Superior temporal gyrus (tissue), 1 donor: ENCODE data around the gene ERV3-1.
"Not testable (repeated sequence)": the region's sequence is repeated elsewhere in the genome, so short reads cannot be mapped to it uniquely, and the experiment has no call there.

Experiments
- DNase-seq: peaks from one replicate; pipeline ENCODE4 v3.0.0-alpha.2; 2016; ENCODE audit errors: extremely low spot score

The ERV3-1 gene, protein sequence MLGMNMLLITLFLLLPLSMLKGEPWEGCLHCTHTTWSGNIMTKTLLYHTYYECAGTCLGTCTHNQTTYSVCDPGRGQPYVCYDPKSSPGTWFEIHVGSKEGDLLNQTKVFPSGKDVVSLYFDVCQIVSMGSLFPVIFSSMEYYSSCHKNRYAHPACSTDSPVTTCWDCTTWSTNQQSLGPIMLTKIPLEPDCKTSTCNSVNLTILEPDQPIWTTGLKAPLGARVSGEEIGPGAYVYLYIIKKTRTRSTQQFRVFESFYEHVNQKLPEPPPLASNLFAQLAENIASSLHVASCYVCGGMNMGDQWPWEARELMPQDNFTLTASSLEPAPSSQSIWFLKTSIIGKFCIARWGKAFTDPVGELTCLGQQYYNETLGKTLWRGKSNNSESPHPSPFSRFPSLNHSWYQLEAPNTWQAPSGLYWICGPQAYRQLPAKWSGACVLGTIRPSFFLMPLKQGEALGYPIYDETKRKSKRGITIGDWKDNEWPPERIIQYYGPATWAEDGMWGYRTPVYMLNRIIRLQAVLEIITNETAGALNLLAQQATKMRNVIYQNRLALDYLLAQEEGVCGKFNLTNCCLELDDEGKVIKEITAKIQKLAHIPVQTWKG

DNA sequence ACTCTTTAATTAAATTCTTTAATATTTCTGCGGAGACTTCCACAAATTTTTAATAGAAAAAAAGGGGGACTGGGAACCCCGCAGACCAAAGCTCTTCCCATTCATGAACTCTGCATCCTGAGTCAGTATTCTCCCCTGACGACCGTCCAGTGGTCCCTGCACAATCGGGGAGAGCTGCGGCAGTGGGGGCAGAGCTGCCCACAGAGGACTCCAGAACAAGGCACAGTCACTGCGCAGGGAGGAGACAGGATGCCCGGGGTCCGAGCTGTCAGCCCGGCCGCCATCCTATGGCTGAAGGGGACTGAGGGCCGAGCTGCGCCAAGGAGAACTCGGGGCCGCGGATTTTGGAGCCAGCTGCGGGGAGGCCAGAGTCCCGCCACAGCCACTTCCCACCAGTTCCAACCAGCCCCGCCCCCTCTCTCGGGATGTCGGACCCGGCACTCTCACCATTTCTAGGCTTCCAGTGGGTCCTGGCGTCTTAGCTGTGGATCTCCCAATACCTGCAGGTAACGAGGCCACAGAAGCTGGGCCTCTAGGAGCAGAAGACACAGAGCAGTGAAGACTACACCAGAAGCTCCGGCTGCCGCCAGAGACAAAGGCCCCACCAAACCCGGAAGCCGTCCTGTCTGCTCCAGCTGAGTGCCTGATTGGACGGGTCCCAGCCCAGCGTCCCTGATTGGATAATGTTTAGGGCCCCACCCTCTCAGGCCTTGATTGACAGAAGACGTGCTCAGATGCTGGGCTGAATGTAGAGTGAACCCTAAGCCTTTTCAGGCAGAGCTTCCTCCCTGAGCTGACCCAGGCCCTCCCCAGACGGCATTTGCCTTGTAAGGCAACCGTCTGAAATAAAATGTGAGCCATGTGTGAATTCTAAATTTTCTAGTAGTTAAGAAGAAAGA lies at the start of gene ERV3-1:
ERV3-1 (minus strand) TSS at position 594 of the 899 bp plus-strand sequence. CDS start 13,661 bp downstream, outside the sequence.
- DNase-seq: peak; percentile 99

DNA sequence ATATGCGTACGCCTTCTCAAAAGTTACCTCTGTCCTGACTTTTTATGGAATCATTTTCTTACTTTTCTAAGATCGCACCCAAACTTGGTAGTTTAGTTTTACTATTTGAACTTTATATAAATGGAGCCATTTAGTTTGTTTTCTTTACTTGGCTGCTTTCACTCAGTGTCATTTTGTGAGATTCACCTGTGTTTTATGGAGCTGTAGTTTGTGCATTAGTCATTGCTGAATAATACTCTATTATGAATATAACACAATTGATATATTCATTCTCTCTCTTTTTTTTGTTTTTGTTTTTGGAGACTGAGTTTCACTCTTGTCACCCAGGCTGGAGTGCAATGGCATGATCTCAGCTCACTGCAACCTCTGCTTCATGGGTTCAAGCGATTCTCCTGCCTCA lies 49.3 kb upstream of the ERV3-1 start:
- DNase-seq: not testable (repeated sequence)

DNA sequence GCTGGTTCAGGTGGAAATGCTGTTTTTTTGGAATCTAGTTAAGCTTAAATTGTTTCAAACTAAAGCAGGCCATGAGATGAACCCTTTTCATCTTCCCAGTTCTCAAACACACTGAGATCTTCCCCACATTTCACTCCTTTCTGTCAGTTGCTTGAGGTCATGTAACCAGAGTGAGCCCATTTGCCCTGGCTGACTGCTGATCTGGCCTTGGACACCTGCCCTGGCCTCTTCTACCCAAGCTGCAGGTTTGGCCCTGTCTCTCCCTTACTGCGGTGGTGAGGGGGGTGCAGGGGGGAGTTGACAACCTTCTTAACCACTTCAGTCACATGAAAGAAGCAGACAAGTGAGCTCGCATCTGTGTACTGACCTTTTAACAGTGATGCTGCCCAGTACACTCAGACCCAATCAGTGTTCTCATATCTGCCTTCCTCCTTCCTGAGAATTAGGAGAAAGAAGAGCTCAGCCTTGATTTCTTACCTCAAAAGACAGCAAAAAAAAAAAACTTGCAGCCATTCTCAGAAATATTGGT lies 48.0 kb upstream of the ERV3-1 start:
- DNase-seq: not testable (repeated sequence)

DNA sequence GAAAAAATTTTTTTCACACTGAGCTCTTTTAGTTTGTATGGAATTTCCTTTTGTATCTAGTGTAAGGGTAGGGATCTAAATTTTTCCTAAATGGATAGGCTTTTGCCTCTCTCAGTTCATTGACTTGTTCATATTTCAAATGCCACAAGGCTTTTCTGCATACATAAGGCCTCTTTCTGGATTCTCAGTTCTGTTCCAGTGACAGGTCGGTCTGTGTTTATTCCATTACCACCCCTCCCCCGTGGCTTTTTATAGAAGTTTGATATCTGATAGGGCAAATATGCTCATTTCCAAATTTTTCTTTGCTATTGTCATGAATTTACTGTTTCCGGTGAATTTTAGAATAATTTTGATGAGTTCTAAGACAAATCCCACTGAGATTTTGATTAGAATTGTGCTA lies 45.2 kb upstream of the ERV3-1 start:
- DNase-seq: not testable (repeated sequence)

DNA sequence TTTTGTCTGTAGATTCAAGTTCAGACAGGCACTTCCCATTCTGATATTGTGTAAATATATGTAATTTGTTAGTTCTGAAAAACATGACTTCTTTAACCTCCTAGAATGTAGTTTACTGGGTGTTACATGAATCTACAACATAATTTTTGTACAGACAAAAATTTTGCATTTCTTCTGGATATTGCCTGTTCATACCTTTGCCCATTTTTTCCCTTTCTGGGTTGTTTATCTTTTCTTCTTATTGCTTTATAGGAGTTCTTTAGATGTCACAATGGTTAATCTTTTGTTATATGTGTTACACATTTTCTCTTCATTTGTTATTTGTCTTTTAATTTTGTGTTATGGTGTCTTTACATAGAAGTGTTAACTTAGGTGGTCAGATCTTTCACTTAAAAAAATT lies 44.7 kb upstream of the ERV3-1 start:
- not testable (repeated sequence) for DNase-seq

DNA sequence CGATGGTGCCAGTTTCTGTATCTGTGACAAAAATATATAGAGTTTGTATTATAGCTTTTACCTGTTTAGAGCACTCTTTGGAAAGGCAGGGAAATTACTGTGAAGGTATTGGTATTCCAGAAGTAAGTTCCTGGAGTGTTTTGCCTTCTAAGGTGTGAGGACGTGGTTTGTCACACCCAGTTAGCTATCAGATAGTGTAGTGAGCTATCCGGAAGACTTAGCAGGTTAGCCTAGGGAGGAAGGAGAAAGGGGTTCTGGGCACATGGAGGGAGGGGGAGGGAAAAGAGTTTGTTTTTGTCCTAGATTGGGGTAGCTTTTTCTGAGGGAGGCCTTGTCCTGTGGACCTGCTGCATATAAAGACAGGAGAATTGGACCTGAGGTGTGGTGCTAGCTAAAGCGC lies 39.8 kb upstream of the ERV3-1 start:
- DNase-seq: not testable (repeated sequence)

DNA sequence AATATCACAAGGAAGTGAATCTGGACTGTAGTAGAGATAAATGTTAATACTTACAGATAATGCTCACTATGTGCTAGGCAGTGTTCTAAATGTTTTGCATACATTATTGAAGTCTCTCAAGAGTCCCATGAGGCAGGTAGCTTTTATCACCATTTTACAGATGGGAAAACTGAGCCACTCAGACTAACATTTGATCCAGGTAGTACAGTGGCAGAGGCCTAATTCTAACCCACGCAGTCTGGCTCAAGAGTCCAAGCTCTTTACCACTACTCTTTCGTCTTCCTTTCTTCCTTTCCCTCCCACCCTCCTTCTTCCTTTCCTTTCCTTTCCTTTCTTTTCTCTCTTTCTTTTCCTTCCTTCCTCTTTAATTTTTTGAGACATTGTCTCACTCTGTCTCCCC lies 39.1 kb upstream of the ERV3-1 start:
- DNase-seq: not testable (repeated sequence)

DNA sequence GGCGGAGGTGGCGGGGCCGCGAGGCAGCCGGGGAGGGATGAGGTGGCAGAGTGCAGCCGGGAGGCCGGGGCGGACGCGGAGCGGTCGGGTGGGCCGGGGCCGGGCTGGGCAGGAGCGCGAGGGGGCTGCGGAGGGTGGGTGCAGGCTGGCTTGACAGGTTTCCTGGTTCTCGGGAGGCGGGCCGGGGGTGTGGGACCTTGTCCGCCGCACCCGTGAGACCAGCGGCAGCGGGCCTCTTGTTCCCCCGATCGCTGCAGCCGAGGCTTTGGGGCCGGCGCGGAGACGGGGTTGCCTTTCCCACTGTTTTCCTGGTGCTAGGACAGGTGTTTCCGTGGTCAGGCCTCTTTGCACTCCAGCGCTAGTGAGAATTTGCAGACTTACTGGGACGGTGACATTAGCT lies 32.3 kb upstream of the ERV3-1 start:
- peak; percentile 34 for DNase-seq

DNA sequence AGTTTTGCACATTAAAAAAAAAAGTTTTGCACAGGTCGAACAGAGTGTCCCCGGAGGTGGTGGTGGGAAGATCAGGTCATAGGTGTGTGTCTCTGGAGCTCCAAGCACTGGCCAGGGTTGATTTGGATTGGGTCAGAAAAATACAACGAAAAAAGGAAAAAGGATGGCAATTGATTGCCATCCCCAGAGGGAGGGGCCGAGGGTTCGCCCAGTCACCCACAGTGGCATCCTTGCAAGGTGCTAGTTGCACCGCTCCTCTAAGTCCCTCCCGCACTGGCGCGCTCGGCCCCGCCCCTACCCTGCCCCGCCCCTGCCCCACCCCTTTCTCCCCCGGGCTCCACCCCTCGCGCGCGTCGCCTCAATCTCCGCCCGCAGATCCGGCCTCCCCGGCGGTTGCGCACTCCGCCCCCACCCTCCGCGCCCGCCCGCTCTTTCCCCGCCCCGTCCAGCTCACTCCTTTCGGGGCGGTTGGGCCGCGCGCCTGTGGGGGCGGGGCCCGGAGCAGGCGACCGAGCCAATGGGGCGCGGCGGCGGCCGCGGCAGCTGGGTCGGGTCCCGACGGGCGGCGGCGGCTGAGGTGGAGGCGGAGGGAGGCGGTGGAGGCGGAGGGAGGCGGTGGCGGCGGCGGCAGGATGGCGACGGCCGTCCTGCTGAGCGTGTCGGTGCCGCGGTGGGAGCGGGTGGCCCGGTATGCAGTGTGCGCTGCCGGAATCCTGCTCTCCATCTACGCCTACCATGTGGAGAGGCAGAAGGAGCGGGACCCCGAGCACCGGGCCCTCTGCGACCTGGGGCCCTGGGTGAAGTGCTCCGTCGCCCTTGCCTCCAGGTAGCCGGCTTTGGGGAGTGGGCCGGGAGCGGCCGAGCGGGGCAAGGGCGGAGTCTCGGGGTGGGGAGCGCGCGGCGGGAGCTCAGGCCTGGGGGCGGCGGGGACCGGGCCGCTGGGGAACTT lies 31.5 kb upstream of the ERV3-1 start:
- DNase-seq: peak; percentile 85

DNA sequence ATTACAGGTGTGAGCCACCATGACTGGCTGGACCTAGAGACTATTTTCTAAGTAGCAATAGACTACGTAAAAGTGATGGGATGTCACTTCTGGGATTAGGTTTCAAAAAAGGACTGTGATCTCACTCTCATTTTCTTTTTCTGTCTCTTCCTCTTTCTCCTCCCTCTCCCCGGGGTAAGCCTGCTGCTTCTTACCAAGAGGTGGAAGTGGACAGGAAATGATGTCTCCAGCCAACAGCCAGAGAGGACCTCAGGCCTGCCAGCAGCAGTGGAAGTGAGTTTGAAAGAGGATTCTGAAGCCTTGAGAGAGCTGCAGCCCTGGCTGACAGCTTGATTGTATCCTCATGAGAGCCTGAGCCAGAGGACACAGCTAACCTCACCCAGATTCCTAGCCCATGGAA lies 30.0 kb upstream of the ERV3-1 start:
- not testable (repeated sequence) for DNase-seq

DNA sequence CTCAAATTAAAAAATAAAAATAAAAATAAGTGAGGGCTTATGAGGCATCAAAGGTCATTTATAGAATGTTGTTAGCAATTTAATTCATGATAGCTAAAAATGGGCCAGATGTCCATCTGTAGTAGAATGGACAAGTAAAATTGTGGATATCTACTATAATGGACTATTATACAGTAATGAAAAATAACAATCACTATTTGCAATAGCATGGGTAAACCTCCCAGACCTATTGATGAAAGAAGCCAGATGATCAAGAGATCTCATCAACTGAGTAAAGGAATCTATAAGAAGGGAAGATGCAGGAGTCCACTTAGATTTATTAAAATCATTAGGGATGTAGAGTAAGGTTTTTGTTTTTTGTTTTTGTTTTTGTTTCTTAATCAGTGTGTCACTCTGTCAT lies 29.0 kb upstream of the ERV3-1 start:
- not testable (repeated sequence) for DNase-seq

DNA sequence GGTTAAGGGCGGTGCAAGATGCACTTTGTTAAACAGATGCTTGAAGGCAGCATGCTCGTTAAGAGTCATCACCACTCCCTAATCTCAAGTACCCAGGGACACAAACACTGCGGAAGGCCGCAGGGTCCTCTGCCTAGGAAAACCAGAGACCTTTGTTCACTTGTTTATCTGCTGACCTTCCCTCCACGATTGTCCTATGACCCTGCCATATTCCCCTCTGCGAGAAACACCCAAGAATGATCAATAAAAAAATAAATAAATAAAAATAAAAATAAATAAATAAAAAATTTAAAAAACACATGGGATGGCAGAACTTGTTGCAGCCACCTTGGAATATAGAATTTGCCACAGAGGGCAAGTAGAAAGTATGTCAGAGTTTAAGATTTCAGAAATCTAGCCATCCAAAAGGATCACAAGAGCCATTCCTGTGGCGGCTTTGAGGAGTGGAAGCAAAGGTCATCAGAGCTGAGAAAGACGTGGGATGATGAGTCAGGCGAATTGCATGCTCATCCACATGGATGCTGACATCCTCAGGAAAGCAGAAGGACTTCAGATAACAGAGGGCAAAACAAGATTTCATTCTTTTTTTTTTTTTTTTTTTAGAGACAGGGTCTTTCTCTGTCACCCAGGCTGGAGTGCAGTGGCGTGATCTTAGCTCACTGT lies 27.8 kb upstream of the ERV3-1 start:
- not testable (repeated sequence) for DNase-seq

DNA sequence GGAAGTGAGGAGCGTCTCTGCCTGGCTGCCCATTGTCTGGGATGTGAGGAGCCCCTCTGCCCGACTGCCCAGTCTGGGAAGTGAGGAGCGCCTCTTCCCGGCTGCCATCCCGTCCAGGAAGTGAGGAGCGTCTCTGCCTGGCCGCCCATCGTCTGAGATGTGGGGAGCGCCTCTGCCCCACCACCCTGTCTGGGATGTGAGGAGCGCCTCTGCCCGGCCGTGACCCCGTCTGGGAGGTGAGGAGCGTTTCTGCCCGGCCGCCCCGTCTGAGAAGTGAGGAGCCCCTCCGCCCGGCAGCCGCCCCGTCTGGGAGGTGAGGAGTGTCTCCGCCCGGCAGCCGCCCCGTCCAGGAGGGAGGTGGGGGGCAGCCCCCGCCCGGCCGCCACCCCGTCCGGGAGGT lies 26.9 kb upstream of the ERV3-1 start:
- DNase-seq: not testable (repeated sequence)

DNA sequence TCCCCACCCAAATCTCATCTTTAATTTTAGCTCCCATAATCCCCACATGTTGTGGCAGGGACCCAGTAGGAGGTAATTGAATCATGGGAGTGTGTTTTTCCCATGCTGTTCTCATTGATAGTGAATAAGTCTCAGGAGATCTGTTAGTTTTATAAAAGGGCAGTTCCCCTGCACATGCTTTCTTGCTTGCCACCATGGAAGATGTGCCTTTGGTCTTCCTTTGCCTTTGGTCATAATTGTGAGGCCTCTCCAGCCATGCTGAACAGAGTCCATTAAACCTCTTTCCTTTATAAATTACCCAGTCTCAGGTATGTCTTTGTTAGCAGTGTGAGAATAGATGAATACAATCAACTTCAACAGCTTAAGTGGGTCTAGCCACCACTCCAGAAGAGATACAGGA lies 18.5 kb upstream of the ERV3-1 start:
- not testable (repeated sequence) for DNase-seq

DNA sequence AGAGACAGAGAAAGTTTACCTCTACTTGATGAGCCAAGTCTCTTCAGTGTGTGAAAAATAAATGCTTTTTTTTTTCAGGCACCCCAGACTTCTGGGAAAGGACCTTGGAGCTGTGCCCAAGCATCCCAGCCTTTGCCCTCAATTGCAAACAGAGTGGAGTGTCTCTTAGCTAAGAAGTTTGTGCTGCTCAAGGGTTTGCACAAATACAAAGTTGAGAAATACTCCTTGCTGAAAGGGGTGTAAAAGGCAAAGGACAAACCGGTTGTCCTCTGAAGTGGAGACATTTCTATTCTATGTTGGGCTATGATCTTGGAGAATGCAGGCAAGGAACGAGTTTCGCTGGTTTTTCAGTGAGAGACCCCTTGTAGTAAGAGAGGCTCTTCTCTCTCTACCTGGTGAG lies 14.5 kb upstream of the ERV3-1 start:
- DNase-seq: not testable (repeated sequence)

DNA sequence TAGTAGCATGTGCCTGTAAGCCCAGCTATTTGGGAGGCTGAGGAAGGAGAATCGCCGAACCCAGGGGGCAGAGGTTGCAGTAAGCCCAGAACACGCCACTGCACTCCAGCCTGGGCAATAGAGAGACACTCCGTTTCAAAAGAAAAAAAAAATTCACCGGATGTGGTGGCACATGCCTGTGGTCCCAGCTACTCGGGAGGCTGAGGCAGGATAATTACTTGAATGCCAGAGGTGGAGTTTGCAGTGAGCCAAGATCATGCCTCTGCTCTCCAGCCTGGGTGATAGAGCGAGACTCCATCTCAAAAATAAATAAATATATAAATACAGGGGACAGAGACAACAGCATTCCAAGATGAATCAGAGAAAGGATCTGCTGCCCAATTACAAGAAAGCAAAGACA lies 3.4 kb upstream of the ERV3-1 start:
- DNase-seq: not testable (repeated sequence)

DNA sequence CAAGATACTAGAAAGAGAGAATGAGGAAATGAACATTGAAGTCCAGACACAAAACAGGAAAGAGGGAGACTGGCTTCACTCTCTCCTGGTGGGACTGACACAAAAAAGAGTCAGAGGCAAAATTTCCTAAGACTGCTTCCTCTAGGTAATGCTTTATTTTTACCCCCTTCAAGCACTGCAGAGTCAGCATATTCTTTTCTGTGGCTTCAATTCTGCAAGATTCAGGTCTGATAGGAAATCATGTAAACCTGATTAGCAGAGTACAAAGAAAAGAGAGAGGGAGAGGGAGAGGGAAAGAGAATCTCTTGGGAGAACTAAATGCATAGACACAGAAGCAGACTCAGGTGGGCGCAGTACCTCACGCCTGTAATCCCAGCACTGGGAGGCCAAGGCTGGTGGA lies 2.9 kb upstream of the ERV3-1 start:
- not testable (repeated sequence) for DNase-seq

DNA sequence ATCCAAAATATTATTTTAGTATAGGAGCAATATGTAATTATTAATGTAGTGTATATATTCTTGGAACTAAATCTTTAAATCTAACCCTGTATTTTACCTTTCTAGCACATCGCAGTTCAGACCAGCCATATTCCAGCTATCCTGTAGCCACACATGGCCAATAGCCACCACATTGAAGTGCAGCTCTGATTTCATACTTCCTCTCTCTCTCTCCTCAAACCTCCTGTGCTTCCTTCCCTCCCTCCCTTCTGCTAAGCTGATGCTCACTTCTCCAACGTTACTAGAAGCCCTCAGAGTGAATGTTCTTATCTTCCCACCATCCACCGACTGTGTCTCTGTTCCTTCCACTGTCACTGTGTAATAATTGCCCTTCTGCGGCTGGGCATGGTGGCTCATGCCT lies 549 bp upstream of the ERV3-1 start:
- DNase-seq: not testable (repeated sequence)

DNA sequence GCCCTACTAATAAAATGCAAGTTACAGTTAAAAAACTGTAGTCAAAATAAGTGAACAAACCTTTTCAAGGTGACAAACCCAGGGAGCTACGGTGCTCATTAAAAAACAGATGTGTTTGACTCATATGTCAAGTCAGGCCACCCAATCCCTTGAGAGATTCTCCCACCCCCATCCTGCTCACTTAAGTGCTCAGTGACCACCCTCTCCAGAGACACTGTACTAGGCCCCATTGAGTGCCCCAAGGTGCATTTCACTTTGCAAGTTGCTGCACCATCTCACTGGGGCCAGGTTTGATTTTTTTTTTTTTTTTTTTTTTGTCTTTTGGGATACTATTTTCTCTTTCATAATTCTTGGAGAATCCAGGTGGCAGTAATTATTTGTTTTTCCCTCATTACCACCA lies 1.9 kb downstream of the ERV3-1 start:
- no peak for DNase-seq

DNA sequence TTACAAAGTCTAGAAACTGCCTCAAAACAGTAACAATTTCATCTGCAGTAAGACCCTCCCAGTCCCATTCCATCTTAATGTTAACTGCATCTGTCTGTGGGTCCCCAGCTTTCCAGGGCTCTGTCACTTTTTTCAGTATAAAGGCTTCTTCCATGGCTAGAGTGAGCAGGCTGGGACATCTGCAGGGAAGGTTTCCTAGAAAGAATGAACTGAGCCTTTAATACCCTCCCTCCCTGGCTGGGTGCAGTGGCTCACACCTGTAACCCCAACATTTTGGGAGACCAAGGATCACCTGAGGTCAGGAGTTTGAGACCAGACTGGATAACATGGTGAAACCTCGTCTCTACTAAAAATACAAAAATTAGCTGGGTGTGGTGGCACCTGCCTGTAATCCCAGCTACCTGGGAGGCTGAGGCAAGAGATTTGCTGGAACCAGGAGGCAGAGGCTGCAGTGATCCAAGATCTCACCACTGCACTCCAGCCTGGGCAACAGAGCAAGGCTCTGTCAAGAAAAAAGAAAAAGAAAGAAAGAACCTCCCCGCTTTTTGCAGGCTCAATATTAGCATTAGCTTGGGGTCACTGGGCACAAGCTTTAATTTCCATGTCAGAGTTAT lies 3.4 kb downstream of the ERV3-1 start:
- no peak for DNase-seq
